ENCODE results near the gene MT1F.

The MT1F gene

DNA sequence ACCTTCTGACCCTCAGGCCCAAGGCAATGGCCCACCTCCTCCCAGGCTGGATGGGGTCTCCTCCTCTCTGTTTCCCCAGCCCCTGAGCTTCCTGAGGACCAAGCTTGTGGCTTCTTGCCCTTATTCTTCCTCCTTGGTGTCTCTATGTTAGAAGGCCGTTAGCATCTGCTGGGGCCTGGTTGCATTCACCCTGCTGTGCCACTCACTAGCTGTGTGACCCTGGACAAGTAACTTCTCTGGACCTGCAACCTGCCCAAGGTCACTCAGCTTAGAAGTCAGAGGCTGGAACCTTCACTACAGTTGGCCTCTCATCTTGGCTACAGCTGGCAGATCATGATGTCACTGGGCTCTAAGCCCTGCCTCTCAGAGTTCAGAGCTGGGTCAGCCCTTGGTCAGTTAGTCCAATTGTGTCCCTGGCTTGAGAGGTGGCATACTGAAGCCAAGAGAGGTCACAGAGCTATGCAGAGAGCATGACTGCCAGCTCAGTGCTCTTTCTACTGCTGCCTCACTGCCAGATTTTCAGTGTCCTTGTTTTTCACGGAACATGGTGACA, 46.4 kb upstream of the MT1F start:
- H3K4me3 ChIP-seq (ENCODE audit: control insufficient read depth, low read depth, low read length): no peak overlapping the region
- DNase-seq (ENCODE audit: low read depth): peak; percentile 86
- TF ChIP-seq, protein P1, sequence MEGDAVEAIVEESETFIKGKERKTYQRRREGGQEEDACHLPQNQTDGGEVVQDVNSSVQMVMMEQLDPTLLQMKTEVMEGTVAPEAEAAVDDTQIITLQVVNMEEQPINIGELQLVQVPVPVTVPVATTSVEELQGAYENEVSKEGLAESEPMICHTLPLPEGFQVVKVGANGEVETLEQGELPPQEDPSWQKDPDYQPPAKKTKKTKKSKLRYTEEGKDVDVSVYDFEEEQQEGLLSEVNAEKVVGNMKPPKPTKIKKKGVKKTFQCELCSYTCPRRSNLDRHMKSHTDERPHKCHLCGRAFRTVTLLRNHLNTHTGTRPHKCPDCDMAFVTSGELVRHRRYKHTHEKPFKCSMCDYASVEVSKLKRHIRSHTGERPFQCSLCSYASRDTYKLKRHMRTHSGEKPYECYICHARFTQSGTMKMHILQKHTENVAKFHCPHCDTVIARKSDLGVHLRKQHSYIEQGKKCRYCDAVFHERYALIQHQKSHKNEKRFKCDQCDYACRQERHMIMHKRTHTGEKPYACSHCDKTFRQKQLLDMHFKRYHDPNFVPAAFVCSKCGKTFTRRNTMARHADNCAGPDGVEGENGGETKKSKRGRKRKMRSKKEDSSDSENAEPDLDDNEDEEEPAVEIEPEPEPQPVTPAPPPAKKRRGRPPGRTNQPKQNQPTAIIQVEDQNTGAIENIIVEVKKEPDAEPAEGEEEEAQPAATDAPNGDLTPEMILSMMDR (conservative IDR thresholded peaks at IDR 0.05; ENCODE audit: control insufficient read depth, insufficient read depth, low read depth, low read length): no peak

DNA sequence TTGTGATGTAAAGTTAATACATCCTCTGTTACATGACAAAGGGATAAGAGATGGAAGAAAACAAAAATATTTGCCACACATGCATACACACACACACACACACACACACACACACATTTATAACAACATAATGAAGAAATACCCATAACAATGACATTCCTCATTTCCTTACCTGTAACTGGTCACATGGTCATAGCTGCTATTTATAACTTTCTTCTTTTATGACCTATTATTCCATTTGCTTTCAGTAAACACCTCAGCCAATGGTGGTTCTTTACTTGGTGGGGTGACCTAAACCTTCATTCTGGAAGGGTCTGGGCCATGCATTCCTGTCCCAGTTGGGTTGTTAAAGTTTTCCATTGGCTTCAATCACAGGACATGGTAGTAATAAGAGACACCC, 44.1 kb upstream of the MT1F start:
- DNase-seq (ENCODE audit: low read depth): no peak
- no peak overlapping the region for H3K4me3 ChIP-seq (ENCODE audit: control insufficient read depth, low read depth, low read length)
- TF ChIP-seq, protein P1 (conservative IDR thresholded peaks at IDR 0.05; ENCODE audit: control insufficient read depth, insufficient read depth, low read depth, low read length): no peak

DNA sequence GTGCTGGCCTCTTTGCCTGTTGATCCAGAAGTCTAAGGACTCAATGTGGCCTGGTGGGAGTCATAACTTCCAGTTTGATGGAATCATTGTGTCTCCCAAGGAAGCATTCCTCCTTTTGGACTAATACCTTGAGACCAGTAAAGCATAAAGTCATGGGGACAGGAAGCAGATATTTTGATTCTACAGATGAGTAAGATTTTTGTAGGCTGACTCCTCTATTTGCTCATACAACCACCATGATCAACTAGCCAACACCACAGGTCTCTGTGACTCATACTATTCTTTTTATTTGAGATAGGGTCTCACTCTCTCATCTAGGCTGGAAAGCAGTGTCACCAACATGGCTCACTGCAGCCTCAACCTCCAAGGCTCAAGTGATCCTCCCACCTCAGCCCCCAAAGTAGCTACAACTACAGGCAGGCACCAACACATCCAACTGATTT, 43.2 kb upstream of the MT1F start:
- peak; percentile 67 for DNase-seq (ENCODE audit: low read depth)
- no peak overlapping the region for H3K4me3 ChIP-seq (ENCODE audit: control insufficient read depth, low read depth, low read length)
- TF ChIP-seq, protein P1 (conservative IDR thresholded peaks at IDR 0.05; ENCODE audit: control insufficient read depth, insufficient read depth, low read depth, low read length): no peak

DNA sequence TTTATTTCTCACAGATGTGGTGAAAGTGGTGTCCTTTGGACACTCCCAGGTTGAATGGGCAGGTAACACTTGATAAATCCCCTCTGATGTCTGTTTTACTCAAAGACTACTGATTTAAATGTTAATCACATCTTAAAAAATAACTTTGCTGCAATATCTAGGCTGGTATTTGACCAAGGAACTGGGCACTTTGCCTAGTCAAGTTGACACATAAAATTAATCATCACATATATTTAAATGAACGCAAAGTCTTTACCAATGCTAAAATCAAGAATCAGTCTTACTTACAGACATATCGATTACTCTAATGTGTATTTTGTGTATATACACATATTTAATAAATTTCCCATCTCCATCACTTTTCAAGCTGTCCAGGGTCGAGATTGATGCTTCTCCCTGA, 42.4 kb upstream of the MT1F start:
- peak; percentile 67 for DNase-seq (ENCODE audit: low read depth)
- H3K4me3 ChIP-seq (ENCODE audit: control insufficient read depth, low read depth, low read length): no peak overlapping the region
- TF ChIP-seq, protein P1 (conservative IDR thresholded peaks at IDR 0.05; ENCODE audit: control insufficient read depth, insufficient read depth, low read depth, low read length): no peak

DNA sequence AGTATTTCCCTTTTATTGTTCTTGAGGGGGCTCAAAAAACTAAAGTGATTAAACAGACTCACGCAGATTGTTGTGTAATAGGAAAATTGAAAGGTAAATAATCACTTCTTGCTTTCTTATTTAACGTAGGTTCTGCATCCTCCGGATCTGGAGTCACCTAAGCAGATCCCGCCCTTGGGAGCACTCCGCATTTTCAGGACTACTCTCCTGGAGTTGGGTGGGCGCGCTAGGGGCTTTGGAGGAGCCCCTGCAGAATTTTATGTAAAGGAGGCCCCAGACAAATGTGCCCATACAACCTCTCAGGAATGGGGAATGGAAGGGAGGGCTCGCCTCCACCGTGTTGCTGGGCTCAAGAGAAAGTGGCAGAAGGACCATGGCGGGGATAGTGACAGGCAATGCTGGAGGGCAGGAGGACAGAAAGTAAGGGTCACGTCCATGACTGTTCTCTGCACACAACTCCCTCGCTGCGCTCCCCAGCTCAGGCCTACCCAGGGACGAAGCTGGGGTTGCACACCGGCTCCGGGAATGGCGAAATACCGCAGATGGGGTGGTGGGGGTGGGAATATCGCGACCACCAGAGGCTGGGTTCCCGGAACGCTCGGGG, 41.0 kb upstream of the MT1F start:
- no peak for DNase-seq (ENCODE audit: low read depth)
- TF ChIP-seq, protein P1 (conservative IDR thresholded peaks at IDR 0.05; ENCODE audit: control insufficient read depth, insufficient read depth, low read depth, low read length): no peak
- peak overlapping the region; percentile 49 for H3K4me3 ChIP-seq (ENCODE audit: control insufficient read depth, low read depth, low read length)

DNA sequence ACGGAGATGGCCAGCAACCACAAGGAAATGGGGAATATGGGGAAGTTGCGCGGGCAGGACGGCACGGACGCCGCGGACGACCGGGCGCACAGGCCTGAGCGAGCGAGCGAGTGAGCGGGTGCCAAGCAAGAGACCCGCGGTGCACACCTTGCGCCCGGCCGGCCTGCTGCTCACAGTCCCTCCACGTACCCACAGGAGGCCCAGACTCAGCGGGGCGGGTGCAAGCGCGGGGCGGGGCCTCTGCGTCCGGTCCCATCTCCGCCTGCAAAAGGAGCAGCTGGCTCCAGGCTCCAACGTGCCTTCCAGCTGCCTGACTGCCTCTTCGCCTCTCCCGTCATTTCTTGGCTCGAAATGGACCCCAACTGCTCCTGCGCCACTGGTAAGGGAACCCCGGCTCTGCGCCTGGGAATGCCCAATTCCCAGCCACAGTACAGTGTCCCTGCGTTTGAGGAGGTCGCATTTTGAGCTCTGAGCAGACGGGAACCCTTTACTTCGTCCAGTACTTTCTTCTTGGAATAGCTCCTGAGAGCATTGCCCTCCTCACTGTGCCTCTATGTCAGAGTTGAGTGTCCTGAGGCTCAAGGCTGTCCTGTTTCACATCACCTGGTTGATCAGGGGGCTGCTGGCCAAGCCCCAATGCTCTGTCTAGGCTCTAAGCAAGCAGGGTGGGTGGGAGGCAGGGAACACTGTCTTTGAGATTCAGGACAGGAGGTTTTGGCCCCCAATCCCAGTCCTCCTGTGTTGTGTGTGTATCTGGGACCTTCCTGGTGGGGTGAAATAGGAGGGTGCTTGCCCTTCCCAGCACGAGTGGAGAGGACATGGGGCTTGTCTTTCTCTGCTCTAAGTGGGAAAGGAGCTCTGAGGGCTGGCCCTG, 40.3 kb upstream of the MT1F start:
- DNase-seq (ENCODE audit: low read depth): peak; percentile 79
- TF ChIP-seq, protein P1 (conservative IDR thresholded peaks at IDR 0.05; ENCODE audit: control insufficient read depth, insufficient read depth, low read depth, low read length): no peak
- peak overlapping the region; percentile 49 for H3K4me3 ChIP-seq (ENCODE audit: control insufficient read depth, low read depth, low read length)
